HG03378 (cell line): ENCODE measurements around the gene TM4SF1.
"Not testable (repeated sequence)": the region's sequence is repeated elsewhere in the genome, so short reads cannot be mapped to it uniquely, and the experiment has no call there.

Experiments used
- ATAC-seq: cut with Tn5 transposase; IDR thresholded peaks from one replicate; pipeline ENCODE4 v1.9.1; 2021; ENCODE audit warnings: mild to moderate bottlenecking, moderate library complexity; ENCODE audit not compliant: unreplicated experiment

Gene TM4SF1

DNA sequence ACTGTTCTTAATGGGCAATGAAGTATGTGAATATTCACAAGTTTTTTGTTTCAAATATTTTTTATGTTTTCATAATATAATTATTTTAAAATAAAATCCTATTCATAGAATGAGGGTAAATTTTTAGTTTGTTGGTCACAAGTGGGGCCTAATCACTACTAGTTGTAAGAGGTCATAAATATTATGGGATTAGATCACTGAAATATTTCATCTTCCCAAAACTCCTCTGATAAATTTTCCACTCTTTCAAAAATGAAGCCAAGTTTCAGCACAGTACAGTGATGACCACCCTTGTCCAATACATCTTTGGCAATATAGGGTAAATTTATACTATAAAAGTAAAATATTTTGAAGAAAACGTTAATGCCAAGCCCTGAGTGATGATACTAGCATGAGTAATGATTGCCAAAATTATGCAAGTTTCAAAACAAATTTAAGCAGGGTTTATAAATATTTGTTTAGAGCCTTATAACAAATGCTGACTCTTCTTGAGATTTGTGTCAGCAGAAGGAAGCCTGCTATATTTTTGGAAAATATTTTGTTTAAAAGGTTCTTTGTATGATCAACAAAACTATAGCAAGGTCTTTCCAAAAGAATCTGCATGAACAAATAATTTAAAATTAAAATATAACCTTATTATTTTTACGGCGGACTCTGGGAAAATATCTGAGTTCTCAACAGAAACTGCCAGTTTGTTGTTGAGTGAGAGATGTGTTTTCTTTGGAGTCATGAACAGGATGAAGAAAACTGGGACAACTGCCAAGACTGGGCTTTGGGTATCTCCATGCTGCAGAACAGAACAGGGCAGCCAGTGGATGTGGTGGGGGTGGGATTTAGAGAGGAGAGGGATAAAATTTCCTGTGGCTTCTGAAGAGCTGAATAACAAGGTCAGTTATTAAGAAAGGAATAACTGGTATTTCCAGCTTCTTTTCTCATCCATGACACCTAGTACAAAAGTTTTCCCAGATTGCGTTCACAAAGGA is 17.9 kb upstream of the TM4SF1 start:
- no peak for ATAC-seq

DNA sequence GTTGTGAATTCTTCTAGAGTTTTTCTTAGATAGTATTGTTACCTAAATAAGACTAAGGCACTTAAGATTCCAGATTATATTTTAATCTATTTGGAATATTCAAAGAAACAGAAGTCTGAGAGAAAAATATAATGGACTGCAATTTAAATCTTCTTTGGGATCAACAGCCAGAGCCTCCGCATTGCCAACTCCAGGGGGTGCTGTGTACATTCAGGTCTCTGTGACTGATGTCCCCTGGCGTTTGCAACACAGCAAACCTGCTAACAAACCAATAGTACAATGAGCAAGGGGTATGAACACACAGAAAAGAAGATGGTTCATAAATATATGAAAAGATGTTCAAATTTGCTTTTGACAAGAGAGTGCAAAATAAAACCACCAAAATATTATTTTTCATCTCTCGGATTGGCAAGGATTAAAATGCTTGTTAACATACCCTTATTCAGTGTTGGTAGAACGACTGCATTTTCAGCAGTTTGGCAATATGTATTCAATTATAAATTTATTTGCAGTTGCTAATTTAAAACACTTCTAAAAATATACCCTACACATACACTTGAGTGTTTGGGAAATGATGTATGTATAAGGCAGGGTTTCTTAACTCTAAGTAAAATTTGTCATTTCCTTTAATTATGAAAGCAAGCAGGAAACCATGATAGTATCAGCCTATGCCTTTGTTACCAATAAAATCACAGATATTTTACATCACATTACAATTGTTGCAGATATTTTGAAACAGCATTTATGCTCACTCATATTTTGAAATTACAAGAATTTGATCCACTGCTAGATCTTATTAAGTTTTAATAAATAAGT is 16.1 kb upstream of the TM4SF1 start:
- ATAC-seq: peak; percentile 72

DNA sequence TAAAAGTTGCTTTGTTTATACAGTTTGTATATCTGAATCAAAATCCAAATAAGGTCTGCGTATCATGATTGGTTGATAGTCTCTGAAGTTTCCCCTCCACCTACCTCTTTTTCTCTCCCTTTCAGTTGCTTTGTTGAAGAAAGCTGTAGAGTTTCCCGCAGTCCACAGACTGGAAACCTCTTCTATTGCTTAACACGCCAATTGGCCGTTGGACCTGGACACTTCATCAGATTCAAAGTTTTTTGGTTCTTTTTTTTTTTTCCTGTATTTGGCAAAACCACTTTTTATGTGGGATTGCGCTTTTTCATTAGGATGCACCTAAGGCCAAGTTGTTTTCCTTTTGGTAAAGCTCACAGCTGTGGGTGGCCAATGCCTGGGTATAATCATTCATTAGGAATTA is 14.5 kb upstream of the TM4SF1 start:
- no peak for ATAC-seq

DNA sequence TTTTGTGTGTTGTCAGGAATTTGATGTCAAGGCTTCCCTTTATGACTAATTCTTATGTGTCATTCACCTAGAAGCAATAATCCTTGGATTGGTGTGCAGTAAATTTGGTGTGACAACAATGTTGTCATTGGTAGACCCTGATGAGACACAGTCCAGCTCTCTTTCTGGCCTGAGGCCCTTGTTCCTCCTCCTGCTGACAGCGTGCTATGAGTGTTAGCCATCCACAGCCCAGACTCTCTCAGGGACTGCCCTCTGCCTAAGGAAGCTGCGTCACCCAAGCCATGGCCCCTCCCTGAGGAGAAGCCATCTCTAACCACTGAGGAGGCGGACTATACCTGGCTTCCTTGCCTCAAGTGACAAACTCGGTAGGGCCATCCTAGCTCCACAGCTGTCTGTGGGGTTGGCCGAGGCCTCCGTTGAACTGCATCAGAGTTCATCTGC is 13.3 kb upstream of the TM4SF1 start:
- no peak for ATAC-seq

DNA sequence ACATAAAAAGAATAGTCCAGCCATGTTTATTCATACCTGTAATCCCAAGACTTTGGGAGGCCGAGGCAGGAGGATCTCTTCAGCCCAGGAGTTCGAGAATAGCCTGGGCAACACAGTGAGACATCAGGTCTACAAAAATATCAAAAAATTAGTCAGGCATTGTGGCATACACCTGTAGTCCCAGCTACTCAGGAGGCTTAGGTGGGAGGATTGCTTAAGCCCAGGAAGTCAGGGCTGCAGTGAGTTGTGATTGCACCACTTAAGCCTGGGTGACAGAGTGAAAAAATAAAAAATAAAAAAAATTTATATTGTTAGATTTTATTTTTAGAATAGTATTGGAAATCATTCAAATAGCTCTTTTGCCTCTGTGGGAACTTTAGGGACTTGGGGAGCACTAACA is 12.8 kb upstream of the TM4SF1 start:
- ATAC-seq: no peak

DNA sequence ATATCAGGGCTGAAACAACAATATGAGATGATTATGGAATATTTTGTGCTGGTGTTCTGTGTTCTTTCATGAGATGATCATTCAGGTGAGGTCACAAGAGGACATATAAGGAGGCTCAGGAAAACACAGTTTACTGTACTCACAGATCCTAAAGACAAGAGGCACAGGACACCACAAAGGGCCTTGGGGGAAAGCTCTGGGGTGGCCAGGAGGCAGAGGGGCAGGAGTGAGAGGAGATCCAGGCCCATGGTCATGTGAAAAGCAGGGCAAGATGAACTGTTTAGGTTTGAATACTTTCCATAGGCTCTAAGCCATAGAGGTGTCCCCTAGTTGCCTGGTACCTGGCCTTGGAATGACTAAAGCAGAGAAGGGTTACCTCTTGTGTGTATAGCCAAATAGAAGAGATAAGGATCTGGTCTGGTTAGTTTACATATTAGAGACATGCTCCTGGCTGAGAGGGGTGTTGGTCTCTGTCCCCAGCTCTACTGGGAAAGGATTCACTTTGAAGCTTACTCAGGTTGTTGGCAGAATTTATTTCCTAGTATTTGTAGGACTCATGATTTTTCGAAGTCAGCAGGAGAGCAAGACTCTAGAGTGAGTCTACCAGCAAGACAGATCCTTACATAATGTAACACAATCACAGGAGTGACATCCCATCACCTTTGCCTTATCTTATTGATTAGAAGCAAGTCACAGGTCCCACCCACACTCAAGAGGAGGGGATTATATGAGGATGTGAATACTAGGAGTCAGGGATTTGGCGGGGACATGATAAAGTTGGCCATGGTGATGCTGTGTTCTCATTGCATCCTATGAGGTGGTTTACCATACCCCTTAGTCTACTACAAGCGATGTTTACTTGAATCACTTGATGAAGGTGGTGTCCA is 11.3 kb upstream of the TM4SF1 start:
- no peak for ATAC-seq

DNA sequence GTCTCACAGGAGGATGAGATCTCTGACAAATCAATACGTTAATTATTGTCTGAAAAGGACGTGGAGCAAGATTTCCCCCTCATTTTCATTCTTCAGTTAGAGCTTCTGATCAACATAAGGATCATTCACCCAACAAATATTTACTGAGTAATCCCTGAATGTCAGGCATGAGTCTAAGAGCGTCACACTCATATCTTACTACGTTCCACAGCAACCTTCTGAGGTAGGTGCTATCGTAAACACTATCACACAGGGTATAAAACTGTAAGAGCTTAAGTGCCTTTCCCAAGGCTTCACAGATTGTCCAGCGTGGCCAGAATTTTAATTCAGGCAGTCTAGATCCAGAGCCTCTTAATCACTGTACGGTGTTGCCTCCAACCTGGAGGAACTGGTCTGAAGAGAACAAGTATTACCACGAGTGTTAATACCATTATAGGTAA is 10.6 kb upstream of the TM4SF1 start:
- ATAC-seq: no peak

DNA sequence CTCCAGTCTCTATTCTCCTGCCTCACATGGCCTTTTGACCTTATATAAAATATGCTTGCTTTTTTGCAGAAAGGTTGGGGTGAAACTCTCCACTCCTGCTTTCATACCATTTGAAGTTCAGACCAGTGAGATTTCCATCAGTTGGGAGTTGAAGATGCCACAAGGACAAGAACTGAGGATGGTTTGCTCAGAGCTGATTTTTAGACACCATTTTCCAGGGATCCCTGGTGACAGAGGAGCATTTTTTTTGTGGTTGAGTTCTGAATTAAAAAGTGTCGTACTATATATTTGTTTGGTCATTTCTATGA is 8.8 kb upstream of the TM4SF1 start:
- no peak for ATAC-seq

DNA sequence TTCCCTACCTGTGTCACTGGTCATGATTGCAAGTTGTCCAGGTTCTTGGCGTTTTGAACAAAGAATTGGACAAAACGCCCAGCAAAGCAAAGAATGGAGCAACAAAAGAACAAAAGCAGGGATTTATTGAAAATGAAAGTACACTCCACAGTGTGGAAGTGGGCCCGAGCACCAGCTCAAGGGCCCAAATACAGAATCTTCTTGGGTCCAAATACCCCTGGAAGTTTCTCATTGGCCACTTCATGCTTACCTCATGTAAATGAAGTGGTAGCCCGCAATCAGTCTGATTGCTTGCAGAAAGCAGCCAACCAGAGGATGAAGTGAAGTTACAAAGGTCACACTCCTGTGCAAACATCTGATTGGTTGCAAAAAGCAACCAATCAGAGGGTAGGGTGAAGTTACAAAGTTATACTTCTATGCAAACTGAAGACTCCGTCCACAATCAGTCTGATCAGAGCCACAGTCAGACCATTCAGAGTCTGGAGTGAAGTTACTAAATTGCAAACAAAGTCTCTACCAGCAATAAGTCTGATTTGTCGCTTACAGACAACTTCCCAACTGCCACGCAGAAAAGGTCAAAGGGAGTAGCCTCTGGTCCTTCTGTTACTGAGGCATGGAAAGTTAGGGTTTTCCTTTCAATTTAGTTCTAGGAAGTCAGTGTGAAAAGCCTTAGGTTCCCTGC is 8.3 kb upstream of the TM4SF1 start:
- no peak for ATAC-seq

DNA sequence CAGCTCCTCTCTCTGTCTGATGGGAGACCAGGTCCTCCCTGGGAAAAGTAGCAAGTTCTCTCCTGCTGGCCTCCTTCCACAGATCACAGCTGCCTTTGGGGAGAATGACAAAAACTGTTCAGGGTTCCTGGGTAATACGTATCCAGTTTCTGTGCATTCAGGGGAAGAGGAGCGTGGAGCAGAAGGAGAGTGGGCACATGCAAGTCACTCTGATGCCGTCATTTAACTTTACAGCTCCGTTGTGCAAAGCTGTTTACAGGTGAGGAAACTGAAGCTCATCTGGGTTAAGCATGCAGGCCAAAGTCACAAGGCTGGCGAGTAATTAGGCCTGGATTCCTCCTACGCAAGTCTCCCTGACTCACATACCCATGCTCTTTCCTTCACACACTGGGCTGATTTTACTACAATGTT is 7.5 kb upstream of the TM4SF1 start:
- ATAC-seq: no peak

DNA sequence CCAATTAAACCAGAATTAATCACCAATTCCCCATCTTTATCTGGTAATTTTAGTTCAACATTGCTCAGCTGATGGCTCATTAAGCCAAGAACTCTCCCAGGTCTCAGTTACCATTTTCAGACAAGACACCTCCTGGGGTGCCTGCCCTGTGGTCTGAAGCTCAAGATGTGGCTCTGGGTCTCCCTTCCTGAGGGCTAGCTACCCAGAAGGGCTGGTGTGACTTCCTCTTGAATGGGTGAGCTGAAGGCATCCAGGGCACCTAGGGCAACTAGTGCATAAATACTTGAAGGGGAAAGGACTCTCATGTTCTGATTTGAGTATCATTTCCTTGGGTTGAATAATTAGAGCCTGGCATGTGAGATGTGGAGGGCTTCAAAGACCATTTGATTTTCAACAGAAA is 6.7 kb upstream of the TM4SF1 start:
- no peak for ATAC-seq

DNA sequence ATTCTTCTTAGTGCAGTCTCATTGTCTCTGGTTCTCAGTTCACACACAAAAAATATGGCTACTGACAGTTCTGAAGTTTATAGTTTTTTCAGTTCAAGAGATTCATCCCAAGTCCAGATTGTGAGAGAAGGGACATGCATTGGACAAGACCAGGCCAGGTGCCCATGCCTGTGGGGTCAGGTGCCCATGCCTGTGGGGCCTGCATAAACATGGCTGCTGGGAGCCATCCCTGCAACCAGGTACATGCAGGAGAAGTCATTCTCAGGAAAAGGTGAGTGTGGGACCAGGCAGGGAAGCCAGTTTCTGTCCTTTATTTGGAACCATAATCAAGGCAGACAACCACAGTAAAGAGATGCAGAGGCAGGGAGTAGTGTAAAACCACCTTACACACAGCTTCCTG is 6.3 kb upstream of the TM4SF1 start:
- no peak for ATAC-seq

DNA sequence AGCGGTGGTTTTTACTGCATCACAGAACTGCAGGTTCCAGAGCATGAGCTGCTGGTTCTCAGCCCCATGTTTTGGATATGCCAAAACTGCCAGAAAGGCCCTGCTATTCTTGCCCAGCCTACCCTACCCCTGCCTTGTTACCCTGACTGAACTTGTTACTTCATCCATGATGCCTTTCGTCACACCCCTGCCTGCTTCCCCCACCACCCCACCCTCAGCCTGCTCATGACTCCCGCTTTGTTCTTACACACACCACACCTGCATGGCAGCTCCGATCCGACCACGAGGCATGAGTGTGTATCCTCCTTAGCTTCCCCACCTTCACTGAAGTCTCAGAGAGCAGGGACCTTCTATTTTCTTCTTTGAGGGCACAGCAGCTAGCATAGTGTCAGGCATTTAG is 5.1 kb upstream of the TM4SF1 start:
- no peak for ATAC-seq

DNA sequence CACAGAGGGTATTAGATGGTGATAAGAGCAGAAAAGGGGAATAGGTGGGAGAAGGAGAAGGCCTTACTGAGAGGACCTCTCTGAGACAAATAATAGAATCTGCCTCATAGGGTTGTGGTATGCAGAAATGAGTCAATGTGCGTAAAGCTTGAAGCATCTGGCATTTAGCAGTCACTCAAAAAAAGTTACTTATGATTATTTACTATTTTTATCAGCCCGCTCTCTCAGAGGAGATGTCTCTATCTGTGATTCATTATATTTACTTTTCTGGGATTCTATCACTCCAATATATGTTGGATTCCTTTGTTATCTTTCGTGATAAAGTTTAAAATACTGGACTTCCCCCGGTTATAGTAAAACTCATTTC is 4.6 kb upstream of the TM4SF1 start:
- peak; percentile 58 for ATAC-seq

DNA sequence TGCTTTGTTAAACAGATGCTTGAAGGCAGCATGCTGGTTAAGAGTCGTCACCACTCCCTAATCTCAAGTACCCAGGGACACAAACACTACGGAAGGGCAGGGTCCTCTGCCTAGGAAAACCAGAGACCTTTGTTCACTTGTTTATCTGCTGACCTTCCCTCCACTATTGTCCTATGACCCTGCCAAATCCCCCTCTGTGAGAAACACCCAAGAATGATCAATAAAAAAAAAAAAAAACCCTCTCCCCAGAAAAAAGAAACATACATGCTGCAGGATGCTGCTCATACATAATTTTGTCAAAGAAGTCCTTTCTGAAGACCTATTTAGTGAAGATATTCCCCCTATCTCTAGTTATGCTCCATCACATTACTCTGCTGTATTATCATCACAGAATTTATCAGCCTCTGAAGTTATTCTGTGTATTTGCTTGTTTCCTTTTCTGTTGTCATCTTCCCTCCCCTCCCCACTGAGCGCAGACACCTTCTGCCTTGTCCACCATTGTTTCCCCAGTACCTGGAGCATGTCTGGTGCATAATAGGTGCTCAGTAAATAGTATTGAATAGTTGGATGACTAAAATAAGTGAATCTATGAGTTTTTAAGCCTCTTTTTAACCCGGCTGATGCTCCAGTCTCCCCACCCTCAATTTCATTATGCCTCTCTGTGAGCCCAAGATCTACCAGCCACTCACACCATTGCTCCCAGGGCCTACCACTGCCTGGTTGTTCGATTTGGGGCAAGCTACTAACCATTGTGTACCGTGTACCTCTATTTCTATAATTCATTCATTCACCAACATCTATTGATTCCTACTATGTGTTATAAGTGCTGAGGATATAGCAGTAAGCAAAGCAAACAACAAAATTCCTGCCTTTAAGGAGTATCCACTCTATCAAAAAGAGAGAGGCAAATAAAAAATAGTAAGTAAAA is 4.0 kb upstream of the TM4SF1 start:
- ATAC-seq: no peak

DNA sequence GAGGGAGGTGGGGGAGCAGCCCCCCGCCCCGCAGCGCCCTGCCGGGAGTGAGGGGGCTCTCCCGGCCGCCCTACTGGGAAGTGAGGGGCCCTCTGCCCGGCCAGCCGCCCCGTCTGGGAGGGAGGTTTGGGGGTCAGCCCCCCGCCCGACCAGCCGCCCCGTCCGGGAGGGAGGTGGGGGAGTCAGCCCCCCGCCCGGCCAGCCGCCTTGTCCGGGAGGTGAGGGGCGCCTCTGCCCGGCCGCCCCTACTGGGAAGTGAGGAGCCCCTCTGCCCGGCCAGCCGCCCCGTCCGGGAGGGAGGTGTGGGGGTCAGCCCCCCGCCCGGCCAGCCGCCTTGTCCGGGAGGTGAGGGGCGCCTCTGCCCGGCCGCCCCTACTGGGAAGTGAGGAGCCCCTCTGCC is 2.8 kb upstream of the TM4SF1 start:
- ATAC-seq: not testable (repeated sequence)

DNA sequence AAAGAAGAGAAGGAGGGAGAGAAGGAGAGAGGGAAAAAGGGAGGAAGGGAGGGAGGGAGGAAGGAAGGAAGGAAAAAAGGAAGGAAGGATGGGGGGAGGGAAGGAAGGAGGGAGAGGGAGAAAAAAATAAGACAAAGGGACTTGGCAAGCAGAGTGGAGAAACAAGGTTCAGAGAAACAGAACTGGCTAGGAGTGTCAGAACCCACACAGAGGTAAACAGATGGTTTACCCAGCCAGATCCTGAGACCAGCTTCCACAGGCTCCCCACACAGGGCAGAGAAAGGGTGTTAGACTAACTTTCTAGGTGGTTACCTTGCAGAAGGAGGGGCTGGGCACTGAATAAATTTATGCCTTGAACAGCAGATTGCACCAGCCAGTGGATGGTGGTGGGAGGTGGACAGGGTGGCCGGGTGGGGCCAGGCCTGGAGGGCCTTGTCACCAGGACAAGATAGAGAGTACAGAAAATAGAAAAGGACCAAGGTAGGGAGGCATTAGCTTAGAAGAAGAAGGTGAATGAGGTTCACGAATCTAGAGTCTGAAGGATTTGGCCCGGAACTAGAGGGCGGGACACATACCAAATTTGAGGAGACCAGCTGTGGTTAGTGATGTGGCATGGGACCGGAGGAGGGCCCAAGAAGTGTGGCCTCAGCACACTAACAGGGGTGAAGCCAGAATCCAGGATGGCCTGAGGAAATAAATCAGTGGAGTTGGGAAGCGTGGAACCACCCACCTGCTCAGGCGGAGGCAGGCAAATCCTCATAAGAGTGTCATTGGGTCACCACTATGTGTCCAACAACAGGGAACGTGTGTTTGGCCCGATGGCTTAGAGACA is 1.2 kb upstream of the TM4SF1 start:
- ATAC-seq: no peak

DNA sequence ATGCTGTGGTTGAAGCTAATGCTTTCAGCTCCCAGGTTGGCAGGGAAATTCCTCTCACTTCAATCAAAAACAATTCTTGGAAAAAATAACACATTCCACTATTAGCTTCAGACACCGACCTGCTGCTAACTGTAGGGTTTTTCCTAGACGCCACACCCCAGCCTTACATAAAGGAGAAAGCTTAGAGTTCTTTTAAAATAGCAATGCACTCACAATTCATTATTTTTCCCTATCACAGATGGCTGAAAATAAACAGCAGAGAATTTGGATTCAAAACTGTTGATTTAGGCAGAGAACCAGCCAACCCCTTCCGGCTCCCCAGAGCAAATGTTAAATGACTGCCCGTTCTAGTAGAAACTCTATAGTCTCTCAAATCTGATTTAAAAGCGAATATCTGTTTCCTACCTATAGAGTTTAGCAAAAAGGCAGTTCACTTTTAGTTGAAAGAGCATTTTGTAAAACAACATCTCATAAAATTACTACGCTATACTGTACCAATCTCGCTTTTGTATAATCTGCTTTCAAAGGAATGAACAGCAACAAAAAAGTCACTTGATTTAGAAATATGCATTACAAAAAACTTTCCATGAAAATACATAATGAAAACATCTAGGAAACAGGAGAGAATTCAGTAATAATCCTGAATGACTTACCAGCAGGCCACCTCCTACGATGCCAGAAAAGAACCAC is 586 bp downstream of the TM4SF1 start:
- ATAC-seq: no peak
